K562 (cell line): ENCODE measurements around the gene RABL6. TPM values are rescaled to one million over a fixed set of nuclear protein-coding genes. Genes with fewer than 3 reads are reported as not detected.
A peak's percentile ranks its signal among the peaks of the same experiment; 100 is the strongest.

Experiments
- ATAC-seq: fragments of 200-7000 bp; cut with Tn5 transposase; 3 replicates; pipeline ENCODE4 v1.9.1; 2020; ENCODE audit warnings: moderate library complexity
- BruUV-seq: library from RNA; stranded (reverse); fragments of 400-500 nt; replicated peaks from 2 replicates; lab custom pipeline; 2021; lab: Mats Ljungman, UMichigan
- CTCF ChIA-PET: fragments of 300-600 bp; formaldehyde crosslinking; extraction: SDS; loops from one replicate; lab custom pipeline; 2021; ENCODE audit warnings: low intra/inter-chr PET ratio; lab: Yijun Ruan, JAX
- POLR2A ChIA-PET: fragments of 300-600, 350-650 bp; sonication (Branson Sonifier 250); formaldehyde crosslinking; extraction: SDS; loops from one replicate; lab custom pipeline; 2021; ENCODE audit warnings: antibody characterized with exemption, inconsistent platforms; lab: Yijun Ruan, JAX
- DNase-seq, 4 experiments: peaks; one replicate each; pipeline versions ENCODE4 v3.0.0 to v3.0.0-alpha.2; 2011 to 2018; ENCODE audit warnings: low spot score in 3 of 4, mixed read lengths in 3 of 4; ENCODE audit errors: extremely low read depth in 1 of 4
- FAIRE-seq: peaks from 2 replicates; lab custom pipeline; 2011; peaks lifted over from hg19 to GRCh38; lab: Jason Lieb, UNC
- H2AFZ ChIP-seq: 2 replicates; pipeline ENCODE4 v1.6.0; 2011; ENCODE audit warnings: low read depth, low read length, control low read depth, inconsistent platforms
- H3K27ac ChIP-seq: fragments of 200-600 bp; 3 replicates; pipeline ENCODE4 v1.8.0; 2011; ENCODE audit warnings: low read depth, mild to moderate bottlenecking, control low read depth, inconsistent platforms, low read length, moderate library complexity, mixed read lengths; ENCODE audit errors: extremely low read depth
- H3K27me3 ChIP-seq, 2 experiments: fragments of 300-600 bp in 1 of 2; 2 replicates in 1 of 2; 3 replicates in 1 of 2; pipeline versions ENCODE4 v1.6.0 to v1.8.0; 2011; ENCODE audit warnings: inconsistent platforms in 2 of 2, low read length in 2 of 2, mild to moderate bottlenecking in 1 of 2, mixed read lengths in 1 of 2, moderate library complexity in 1 of 2; ENCODE audit not compliant: control insufficient read depth in 2 of 2, insufficient read depth in 2 of 2
- H3K36me3 ChIP-seq: fragments of 300-600 bp; 3 replicates; pipeline ENCODE4 v1.8.0; 2011; ENCODE audit warnings: mild to moderate bottlenecking, low read length, inconsistent platforms; ENCODE audit not compliant: control insufficient read depth, insufficient read depth
- H3K4me1 ChIP-seq, 2 experiments: fragments of 200-600 bp in 1 of 2; replicated peaks in 1 of 2; 2 replicates in 1 of 2; 3 replicates in 1 of 2; pipeline versions ENCODE4 v1.5.1 to v1.8.0; 2011; ENCODE audit warnings: inconsistent platforms in 2 of 2, low read length in 2 of 2, mild to moderate bottlenecking in 1 of 2, mixed read lengths in 1 of 2, moderate library complexity in 1 of 2; ENCODE audit not compliant: control insufficient read depth in 2 of 2, insufficient read depth in 2 of 2
- H3K4me2 ChIP-seq: 2 replicates; pipeline ENCODE4 v1.6.1; 2011; ENCODE audit warnings: low read length, control low read depth, inconsistent platforms, mixed read lengths; ENCODE audit not compliant: insufficient read depth
- H3K4me3 ChIP-seq: fragments of 200-600 bp; sonication (generic), shearing (Covaris generic); 2 replicates; pipeline ENCODE4 v1.5.1; 2016; ENCODE audit warnings: control low read depth, inconsistent platforms
- H3K79me2 ChIP-seq: fragments of 200-600 bp; 3 replicates; pipeline ENCODE4 v1.8.0; 2011; ENCODE audit warnings: low read length, inconsistent platforms; ENCODE audit not compliant: control insufficient read depth, insufficient read depth
- H3K9ac ChIP-seq, 2 experiments: 2 replicates each; pipeline versions ENCODE4 v1.6.0 to v1.6.1; 2011; ENCODE audit warnings: low read depth in 2 of 2, low read length in 2 of 2, control low read depth in 1 of 2, inconsistent platforms in 1 of 2, mild to moderate bottlenecking in 1 of 2, mixed read lengths in 1 of 2; ENCODE audit not compliant: insufficient read depth in 1 of 2
- H3K9me1 ChIP-seq: one replicate; pipeline ENCODE4 v1.6.0; 2011; ENCODE audit warnings: inconsistent platforms, mild to moderate bottlenecking, low read length, moderate library complexity; ENCODE audit not compliant: control insufficient read depth, insufficient read depth
- H3K9me3 ChIP-seq: replicated peaks from 2 replicates; pipeline ENCODE4 v1.5.1; 2011; ENCODE audit warnings: low read depth, low read length, inconsistent platforms; ENCODE audit not compliant: control insufficient read depth, insufficient read depth
- H4K20me1 ChIP-seq: replicated peaks from 2 replicates; pipeline ENCODE4 v1.6.1; 2011; ENCODE audit warnings: low read length, inconsistent platforms, mixed read lengths; ENCODE audit not compliant: control insufficient read depth, insufficient read depth
- BDP1 ChIP-seq: IDR thresholded peaks from 3 replicates; pipeline ENCODE4 v1.6.1; 2011; ENCODE audit not compliant: insufficient read length, insufficient read depth
- CEBPG ChIP-seq, 3 experiments: fragments of 200-800 bp in 1 of 3; sonication (Bioruptor generic) in 1 of 3; sonication (generic) in 1 of 3; formaldehyde crosslinking in 1 of 3; IDR thresholded peaks in 2 of 3; conservative IDR thresholded peaks in 1 of 3; 2 replicates each; pipeline versions ENCODE4 v1.6.1 to v1.8.0; 2016 to 2022; ENCODE audit warnings: missing compliant biosample characterization in 2 of 3, missing genetic modification characterization in 2 of 3, mild to moderate bottlenecking in 1 of 3, missing genetic modification reagents in 1 of 3
- ELF2 ChIP-seq: fragments of 250-450 bp; sonication (Bioruptor Pico); IDR thresholded peaks from 2 replicates; pipeline ENCODE4 v1.5.0; 2021; ENCODE audit warnings: mild to moderate bottlenecking
- FOXA3 ChIP-seq, 2 experiments: fragments of 450-650 bp in 1 of 2; sonication (generic) in 1 of 2; formaldehyde crosslinking; IDR thresholded peaks in 1 of 2; conservative IDR thresholded peaks in 1 of 2; 2 replicates each; pipeline versions ENCODE4 v1.4.0 to v1.8.0; 2020 to 2022; ENCODE audit warnings: mild to moderate bottlenecking in 2 of 2, missing genetic modification reagents in 1 of 2
- GABPB1 ChIP-seq: sonication (generic); formaldehyde crosslinking; IDR thresholded peaks from 2 replicates; pipeline ENCODE4 v1.8.0; 2022; ENCODE audit warnings: mild to moderate bottlenecking, missing genetic modification reagents
- KHSRP ChIP-seq: fragments of 450-650 bp; IDR thresholded peaks from 2 replicates; pipeline ENCODE4 v1.6.1; 2017
- MTF1 ChIP-seq: fragments of 250-450 bp; sonication (Bioruptor Pico); IDR thresholded peaks from 2 replicates; pipeline ENCODE4 v1.9.0; 2021; ENCODE audit warnings: moderate library complexity, mild to moderate bottlenecking, inconsistent platforms, borderline replicate concordance
- MYBL2 ChIP-seq, 2 experiments: fragments of 450-650 bp in 1 of 2; sonication (generic) in 1 of 2; formaldehyde crosslinking in 1 of 2; IDR thresholded peaks; 2 replicates each; pipeline versions ENCODE4 v1.6.1 to v1.8.1; 2017 to 2022; ENCODE audit warnings: borderline replicate concordance in 1 of 2, inconsistent platforms in 1 of 2, low read depth in 1 of 2, mild to moderate bottlenecking in 1 of 2, missing genetic modification reagents in 1 of 2, moderate library complexity in 1 of 2
- POLR3G ChIP-seq: IDR thresholded peaks from 2 replicates; pipeline ENCODE4 v1.6.1; 2011; ENCODE audit not compliant: insufficient read length, insufficient replicate concordance; ENCODE audit errors: extremely low read depth
- SAP30 ChIP-seq: fragments of 200-600 bp; sonication (generic); IDR thresholded peaks from 2 replicates; pipeline ENCODE4 v1.6.1; 2012; ENCODE audit warnings: borderline replicate concordance, low read depth, mild to moderate bottlenecking, moderate library complexity, low read length, control low read depth, inconsistent platforms; ENCODE audit not compliant: insufficient read depth, poor library complexity, severe bottlenecking
- ZEB2 ChIP-seq: fragments of 450-650 bp; IDR thresholded peaks from 2 replicates; pipeline ENCODE4 v1.6.1; 2016
- WGBS: fragments of 100-300 bp; shearing (Covaris generic); methylation state at CpG from one replicate; pipeline ENCODE4 v1.1.6; 2016; ENCODE audit warnings: low coverage, mixed read lengths; ENCODE audit not compliant: insufficient coverage; ENCODE audit errors: missing lambda C conversion rate; 5-methylcytosine and 5-hydroxymethylcytosine counted together
- in situ Hi-C: fragments of 300-500 bp; cut with MboI; formaldehyde crosslinking; loops from 4 replicates; pipeline ENCODE4 v1.15.0; 2018; ENCODE audit warnings: inconsistent platforms, mixed read lengths
- intact Hi-C: fragments of 100-400 bp; cut with micrococcal nuclease; formaldehyde crosslinking; loops from 2 replicates; pipeline ENCODE4 v1.14.2; 2022
- polyA plus RNA-seq, 8 experiments: library from polyadenylated mRNA; depleted of rRNA in 4 of 8; stranded (reverse) in 5 of 8; unstranded in 3 of 8; fragments of >200 nt; fragmentation: Nextera tagmentation in 2 of 8; fragmentation: Illumina TruSeq in 1 of 8; extraction: Ambion mirVana in 2 of 8; extraction: Trizol in 1 of 8; gene quantifications; 2 replicates each; pipeline versions ENCODE4 v1.2.1 to v1.2.3, GENCODE V29; 2011 to 2014; ENCODE audit warnings: inconsistent platforms in 1 of 8, missing spikeins in 1 of 8
- total RNA-seq, 7 experiments: library from RNA; depleted of rRNA in 6 of 7; stranded (reverse); fragments of >200 nt in 6 of 7; fragmentation: Illumina TruSeq in 2 of 7; extraction: Trizol in 2 of 7; gene quantifications; 2 replicates each; pipeline versions ENCODE4 v1.2.1 to v1.2.3, GENCODE V29; 2011 to 2021; ENCODE audit warnings: low replicate concordance in 1 of 7
- TF ChIP-seq, protein P1 (sequence below): fragments of 450-650 bp; formaldehyde crosslinking; IDR thresholded peaks from 2 replicates; pipeline ENCODE4 v1.4.0; 2022; ENCODE audit warnings: missing genetic modification characterization
- TF ChIP-seq, protein P2 (sequence below), 2 experiments: IDR thresholded peaks; 2 replicates each; pipeline ENCODE4 v1.6.1; 2012; ENCODE audit warnings: improper control_type of control experiment in 2 of 2, low read depth in 2 of 2, low read length in 2 of 2, borderline replicate concordance in 1 of 2
- TF ChIP-seq, protein P3 (sequence below): fragments of 450-650 bp; formaldehyde crosslinking; IDR thresholded peaks from 2 replicates; pipeline ENCODE4 v1.4.0; 2022; ENCODE audit warnings: mild to moderate bottlenecking, moderate library complexity

RABL6 gene
- total and polyA plus RNA-seq, 9 of the 15 experiments (the other 6 are each of a cell fraction or from before 2014, with no cell fraction given): 5.6 to 181 (median 84.5) TPM

DNA sequence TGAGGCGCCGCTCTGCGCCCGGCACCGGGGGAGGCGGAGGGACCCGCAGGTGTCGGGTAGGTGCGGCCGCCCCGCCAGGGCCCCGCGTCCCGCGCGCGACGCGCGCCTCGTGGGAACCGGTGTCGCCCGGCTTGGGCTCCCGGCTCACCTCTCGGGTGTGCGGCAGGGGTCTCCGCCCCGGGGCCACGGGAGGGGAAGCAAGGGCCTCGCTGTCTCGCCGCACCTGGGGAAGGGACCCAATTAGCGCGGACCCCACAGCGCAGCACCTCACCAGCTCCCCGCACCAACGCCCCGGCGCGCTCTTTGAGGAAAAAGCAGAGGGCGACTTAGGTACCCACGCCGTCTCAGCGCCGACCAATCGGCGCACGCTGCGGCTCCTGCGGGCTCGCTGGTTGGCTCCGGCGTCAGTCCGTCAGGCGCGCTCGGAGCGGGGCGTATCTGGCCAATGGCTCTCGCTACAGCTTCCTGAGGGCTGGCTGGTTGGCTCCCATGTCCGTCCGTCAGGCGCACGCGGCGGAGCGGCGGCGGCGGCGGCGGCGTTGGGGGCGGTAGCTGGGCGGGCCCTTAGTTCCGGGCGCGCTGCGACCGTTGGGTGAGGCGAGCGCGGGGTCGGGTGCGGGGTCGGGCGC is 78.3 kb downstream of the RABL6 start, which contains the start of gene TRAF2:
TSS of gene TRAF2 (plus strand) at position 567 of the 629 bp plus-strand sequence. CDS start 12,225 bp downstream, outside the sequence.
- intact Hi-C loops (loop anchor here (1.0 kb wide), 1 partner anchor 37 kb away; the partner anchor contains the start of gene PHPT1), in situ Hi-C loops (no loop called here)
- peak within 1 kb of the TSS; percentile 84 for H3K4me2 ChIP-seq
- H3K36me3 ChIP-seq: peaks cover 32% of the 10 kb centered on the region; the same call in 2 of the 3 replicates
- BruUV-seq: no TSS peak
- 0 out of 2 replicates have a peak, but pooled peaks cover 9% of the 10 kb centered on the region for H4K20me1 ChIP-seq
- H3K9me3 ChIP-seq: no peaks in the 10 kb centered on the region; the same call in 1 of the 2 replicates
- CTCF ChIA-PET: interaction anchor here (0.6 to 0.7 kb wide), 2 partner anchors 37 to 197 kb away, joined by 3 read pairs; partner anchors contain the start of gene PHPT1
- peak within 1 kb of the TSS; percentile 92 for H3K4me3 ChIP-seq
- peaks cover 27 to 69% of the 10 kb centered on the region in 2 experiments for H3K4me1 ChIP-seq
- H3K9me1 ChIP-seq: peaks cover 2% of the 10 kb centered on the region
- DNase-seq: peak; percentile 99 to 100 (median 100)
- peaks cover 61% of the 10 kb centered on the region for H3K79me2 ChIP-seq
- FAIRE-seq: peak; percentile 91
- no peaks in the 10 kb centered on the region for H3K27me3 ChIP-seq
- peak within 1 kb of the TSS; percentile 88 for H3K27ac ChIP-seq
- peak within 1 kb of the TSS; percentile 91 for H2AFZ ChIP-seq
- peak; percentile 97 for ATAC-seq
- peak within 1 kb of the TSS; percentile 88 to 98 for H3K9ac ChIP-seq
- WGBS: under 1% methylated on average over 50 of the region's 88 CpGs
- POLR2A ChIA-PET: interaction anchor here (0.7 to 2.3 kb wide), 5 partner anchors 11 to 387 kb away, joined by 3 to 9 read pairs (median 4); no protein-coding TSS in a partner anchor
- TF ChIP-seq MTF1 (CRISPR knock-in tag) (no peak), BDP1 (no peak), KHSRP (no peak), ELF2 (CRISPR knock-in tag) (no peak), GABPB1 (peak; percentile 59; the same call in 1 of the 2 replicates), ZEB2 (no peak), POLR3G (no peak), MYBL2 (IDR thresholded peaks at IDR 0.05; ENCODE audit: low read depth) (no peak), MYBL2 (CRISPR knock-in tag; IDR thresholded peaks at IDR 0.05; ENCODE audit: borderline replicate concordance) (no peak), SAP30 (peak; percentile 80), FOXA3 (CRISPR knock-in tag; conservative IDR thresholded peaks at IDR 0.05 in 1 of 2, IDR thresholded peaks at IDR 0.05 in 1 of 2) (no peak), CEBPG (CRISPR knock-in tag; IDR thresholded peaks at IDR 0.05) (peak; percentile 12; the same call in 1 of the 2 replicates), CEBPG (tag; conservative IDR thresholded peaks at IDR 0.05 in 1 of 2, IDR thresholded peaks at IDR 0.05 in 1 of 2) (no peak)
- TF ChIP-seq, protein P1, sequence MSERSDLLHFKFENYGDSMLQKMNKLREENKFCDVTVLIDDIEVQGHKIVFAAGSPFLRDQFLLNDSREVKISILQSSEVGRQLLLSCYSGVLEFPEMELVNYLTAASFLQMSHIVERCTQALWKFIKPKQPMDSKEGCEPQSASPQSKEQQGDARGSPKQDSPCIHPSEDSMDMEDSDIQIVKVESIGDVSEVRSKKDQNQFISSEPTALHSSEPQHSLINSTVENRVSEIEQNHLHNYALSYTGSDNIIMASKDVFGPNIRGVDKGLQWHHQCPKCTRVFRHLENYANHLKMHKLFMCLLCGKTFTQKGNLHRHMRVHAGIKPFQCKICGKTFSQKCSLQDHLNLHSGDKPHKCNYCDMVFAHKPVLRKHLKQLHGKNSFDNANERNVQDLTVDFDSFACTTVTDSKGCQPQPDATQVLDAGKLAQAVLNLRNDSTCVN (CRISPR knock-in tag): no peak
- TF ChIP-seq, protein P2, sequence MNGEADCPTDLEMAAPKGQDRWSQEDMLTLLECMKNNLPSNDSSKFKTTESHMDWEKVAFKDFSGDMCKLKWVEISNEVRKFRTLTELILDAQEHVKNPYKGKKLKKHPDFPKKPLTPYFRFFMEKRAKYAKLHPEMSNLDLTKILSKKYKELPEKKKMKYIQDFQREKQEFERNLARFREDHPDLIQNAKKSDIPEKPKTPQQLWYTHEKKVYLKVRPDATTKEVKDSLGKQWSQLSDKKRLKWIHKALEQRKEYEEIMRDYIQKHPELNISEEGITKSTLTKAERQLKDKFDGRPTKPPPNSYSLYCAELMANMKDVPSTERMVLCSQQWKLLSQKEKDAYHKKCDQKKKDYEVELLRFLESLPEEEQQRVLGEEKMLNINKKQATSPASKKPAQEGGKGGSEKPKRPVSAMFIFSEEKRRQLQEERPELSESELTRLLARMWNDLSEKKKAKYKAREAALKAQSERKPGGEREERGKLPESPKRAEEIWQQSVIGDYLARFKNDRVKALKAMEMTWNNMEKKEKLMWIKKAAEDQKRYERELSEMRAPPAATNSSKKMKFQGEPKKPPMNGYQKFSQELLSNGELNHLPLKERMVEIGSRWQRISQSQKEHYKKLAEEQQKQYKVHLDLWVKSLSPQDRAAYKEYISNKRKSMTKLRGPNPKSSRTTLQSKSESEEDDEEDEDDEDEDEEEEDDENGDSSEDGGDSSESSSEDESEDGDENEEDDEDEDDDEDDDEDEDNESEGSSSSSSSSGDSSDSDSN (IDR thresholded peaks at IDR 0.05; ENCODE audit: borderline replicate concordance in 1 of 2, low read depth in 2 of 2, low read length in 2 of 2): 0 out of 4 replicates have a peak, but pooled peaks of 1 of the 2 experiments have one; percentile 25
- TF ChIP-seq, protein P3, sequence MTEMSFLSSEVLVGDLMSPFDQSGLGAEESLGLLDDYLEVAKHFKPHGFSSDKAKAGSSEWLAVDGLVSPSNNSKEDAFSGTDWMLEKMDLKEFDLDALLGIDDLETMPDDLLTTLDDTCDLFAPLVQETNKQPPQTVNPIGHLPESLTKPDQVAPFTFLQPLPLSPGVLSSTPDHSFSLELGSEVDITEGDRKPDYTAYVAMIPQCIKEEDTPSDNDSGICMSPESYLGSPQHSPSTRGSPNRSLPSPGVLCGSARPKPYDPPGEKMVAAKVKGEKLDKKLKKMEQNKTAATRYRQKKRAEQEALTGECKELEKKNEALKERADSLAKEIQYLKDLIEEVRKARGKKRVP (CRISPR knock-in tag): peak; percentile 55
